ENCODE measurements around the gene ASPDH.

DNA sequence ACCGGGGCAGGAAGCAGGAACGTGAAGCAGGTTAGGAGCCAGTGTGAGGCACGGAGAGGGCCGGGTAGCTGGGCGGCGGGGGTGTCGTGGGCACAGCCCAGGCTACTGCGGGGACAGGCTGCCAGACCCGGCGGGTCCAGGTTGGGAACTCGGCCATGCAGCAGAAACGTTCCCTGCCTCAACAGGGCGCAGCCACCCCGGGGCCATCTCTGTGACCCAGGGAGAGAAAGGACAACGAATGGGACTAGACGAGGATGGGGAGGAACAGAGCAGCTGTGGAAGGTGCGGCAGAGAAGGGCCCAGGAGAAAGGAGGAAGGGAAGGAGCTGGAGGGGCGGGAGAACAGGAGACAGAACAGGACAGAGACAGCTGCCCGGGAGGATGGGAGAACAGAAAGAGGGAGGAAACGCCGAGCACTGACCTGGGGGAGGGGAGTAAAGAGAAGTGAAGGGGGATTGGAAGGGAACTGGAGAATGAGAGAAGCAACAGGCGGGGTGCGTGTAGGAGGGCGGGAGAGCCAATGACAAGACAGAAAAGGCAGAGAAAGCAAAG, 24.2 kb downstream of the ASPDH start:
- TF ChIP-seq, protein P1, sequence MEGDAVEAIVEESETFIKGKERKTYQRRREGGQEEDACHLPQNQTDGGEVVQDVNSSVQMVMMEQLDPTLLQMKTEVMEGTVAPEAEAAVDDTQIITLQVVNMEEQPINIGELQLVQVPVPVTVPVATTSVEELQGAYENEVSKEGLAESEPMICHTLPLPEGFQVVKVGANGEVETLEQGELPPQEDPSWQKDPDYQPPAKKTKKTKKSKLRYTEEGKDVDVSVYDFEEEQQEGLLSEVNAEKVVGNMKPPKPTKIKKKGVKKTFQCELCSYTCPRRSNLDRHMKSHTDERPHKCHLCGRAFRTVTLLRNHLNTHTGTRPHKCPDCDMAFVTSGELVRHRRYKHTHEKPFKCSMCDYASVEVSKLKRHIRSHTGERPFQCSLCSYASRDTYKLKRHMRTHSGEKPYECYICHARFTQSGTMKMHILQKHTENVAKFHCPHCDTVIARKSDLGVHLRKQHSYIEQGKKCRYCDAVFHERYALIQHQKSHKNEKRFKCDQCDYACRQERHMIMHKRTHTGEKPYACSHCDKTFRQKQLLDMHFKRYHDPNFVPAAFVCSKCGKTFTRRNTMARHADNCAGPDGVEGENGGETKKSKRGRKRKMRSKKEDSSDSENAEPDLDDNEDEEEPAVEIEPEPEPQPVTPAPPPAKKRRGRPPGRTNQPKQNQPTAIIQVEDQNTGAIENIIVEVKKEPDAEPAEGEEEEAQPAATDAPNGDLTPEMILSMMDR (IDR thresholded peaks at IDR 0.05): no peak
- no peak for TF ChIP-seq POLR2AphosphoS5 (IDR thresholded peaks at IDR 0.05)
- TF ChIP-seq POLR2A (IDR thresholded peaks at IDR 0.05): no peak
- TF ChIP-seq EP300 (IDR thresholded peaks at IDR 0.05): no peak
